ENCODE measurements around the gene COL1A1. TPM values are rescaled to one million over a fixed set of nuclear protein-coding genes. Genes with fewer than 3 reads are reported as not detected.

The COL1A1 gene
- total RNA-seq, 1 experiment from 2014 or later, result 104 TPM

GRCh38 chr17:50248255-50248654 lies 46.8 kb upstream of the COL1A1 start:
- H3K27me3 Mint-ChIP-seq (ENCODE audit: low read depth), result peaks cover 19% of the 10 kb centered on the region
- H3K9me3 ChIP-seq (ENCODE audit: control insufficient read depth, low read depth, low read length), result no peaks in the 10 kb centered on the region
- no peak overlapping the region for H2BK15ac ChIP-seq (ENCODE audit: low read depth, low read length)
- H3K23ac ChIP-seq (ENCODE audit: insufficient read length, low read depth, low read length), result no peak overlapping the region
- H2BK12ac ChIP-seq (ENCODE audit: insufficient read length, low read depth, low read length), result no peak overlapping the region
- no peak overlapping the region for H2BK5ac ChIP-seq (ENCODE audit: insufficient read length, low read length)
- TF ChIP-seq CTCF (conservative IDR thresholded peaks at IDR 0.05), result no peak
- WGBS (ENCODE audit: extremely low coverage, insufficient read length, low lambda C conversion rate), result no CpG with 5 or more reads among the region's 2 CpGs
- no peak overlapping the region for H2BK120ac ChIP-seq (ENCODE audit: low read depth, low read length, poor library complexity, severe bottlenecking)
- no peak overlapping the region for H3K4me2 ChIP-seq (ENCODE audit: insufficient read depth, insufficient read length, low read length)
- H3K4me3 Mint-ChIP-seq, result no peak overlapping the region
- H4K91ac ChIP-seq (ENCODE audit: insufficient read length, low read depth, low read length), result no peak overlapping the region
- no peak overlapping the region for H3K18ac ChIP-seq (ENCODE audit: insufficient read length, low read depth, low read length)
- H3K79me1 ChIP-seq (ENCODE audit: insufficient read depth, low read depth, low read length, poor library complexity, severe bottlenecking), result no peaks in the 10 kb centered on the region
- no peak overlapping the region for H3K9ac ChIP-seq (ENCODE audit: extremely low read depth, insufficient read length, low read length)
- H3K14ac ChIP-seq (ENCODE audit: insufficient read depth, low read length), result no peak overlapping the region
- no peak overlapping the region for H3K27ac Mint-ChIP-seq
- H2AK5ac ChIP-seq (ENCODE audit: insufficient read length, low read length), result no peak overlapping the region
- no peaks in the 10 kb centered on the region for H4K20me1 ChIP-seq (ENCODE audit: control insufficient read depth, insufficient read depth, insufficient read length)
- H2AFZ ChIP-seq (ENCODE audit: low read length), result no peak overlapping the region
- H4K5ac ChIP-seq (ENCODE audit: insufficient read length, low read depth, low read length), result no peak overlapping the region
- H3K23me2 ChIP-seq (ENCODE audit: insufficient read length, low read depth, low read length, poor library complexity, severe bottlenecking), result no peaks in the 10 kb centered on the region
- H3K56ac ChIP-seq (ENCODE audit: insufficient read length, low read depth, low read length), result no peak overlapping the region
- H3T11ph ChIP-seq (ENCODE audit: low read length), result no peak overlapping the region
- peaks cover 1 to 10% (median 5%) of the 10 kb centered on the region in 3 experiments; a peak in 6 of 7 replicates for H3K36me3 Mint-ChIP-seq (ENCODE audit: insufficient read depth in 1 of 3, low read depth in 3 of 3)
- DNase-seq, result no peak
- no peak overlapping the region for H2BK20ac ChIP-seq (ENCODE audit: low read depth, low read length, poor library complexity, severe bottlenecking)
- no peaks in the 10 kb centered on the region for H3K4me1 Mint-ChIP-seq
- H3K27me3 ChIP-seq (ENCODE audit: insufficient read depth, low read length), result no peaks in the 10 kb centered on the region
- no peak overlapping the region for H3K4ac ChIP-seq (ENCODE audit: low read depth, low read length)
- no peaks in the 10 kb centered on the region for H3K4me1 ChIP-seq (ENCODE audit: insufficient read depth, low read length)
- no peaks in the 10 kb centered on the region for H3K79me2 ChIP-seq (ENCODE audit: insufficient read depth, low read length)
- no peak overlapping the region for H4K8ac ChIP-seq (replicated peaks; ENCODE audit: insufficient read length, low read depth, low read length)
- H3K27ac ChIP-seq (ENCODE audit: insufficient read length, low read depth, low read length), result no peak overlapping the region
- H3K9me3 Mint-ChIP-seq, result peaks cover 30 to 33% of the 10 kb centered on the region in 2 experiments

Measured in H9 (cell line).